GM12892 (cell line): ENCODE measurements around the gene GGNBP2.

ENCODE experiments used
- POLR2A ChIP-seq: IDR thresholded peaks from 2 replicates; pipeline ENCODE4 v1.6.1; 2011; ENCODE audit warnings: low read depth, low read length, control low read depth
- POLR2AphosphoS5 ChIP-seq: IDR thresholded peaks from 2 replicates; pipeline ENCODE4 v1.6.1; 2011; ENCODE audit warnings: low read depth, low read length, control low read depth
- TAF1 ChIP-seq: IDR thresholded peaks from 2 replicates; pipeline ENCODE4 v1.6.1; 2011; ENCODE audit warnings: low read depth, mild to moderate bottlenecking, control low read depth, low read length, borderline replicate concordance

DNA sequence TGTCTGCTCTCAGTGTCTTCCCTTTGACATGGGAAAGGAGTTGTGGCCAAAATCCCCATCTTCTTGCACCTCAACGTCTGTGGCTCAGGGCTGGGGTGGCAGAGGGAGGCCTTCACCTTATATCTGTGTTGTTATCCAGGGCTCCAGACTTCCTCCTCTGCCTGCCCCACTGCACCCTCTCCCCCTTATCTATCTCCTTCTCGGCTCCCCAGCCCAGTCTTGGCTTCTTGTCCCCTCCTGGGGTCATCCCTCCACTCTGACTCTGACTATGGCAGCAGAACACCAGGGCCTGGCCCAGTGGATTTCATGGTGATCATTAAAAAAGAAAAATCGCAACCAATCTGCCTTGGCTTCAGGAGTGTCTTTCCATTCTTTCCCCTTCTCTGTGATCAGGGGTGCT lies 55.7 kb downstream of the GGNBP2 start:
- TF ChIP-seq POLR2AphosphoS5: no peak
- no peak for TF ChIP-seq TAF1
- TF ChIP-seq POLR2A: no peak
